ENCODE data around the gene SLC39A2.

Gene SLC39A2

GRCh38 chr14:21049271-21049673 is 50.2 kb downstream of the SLC39A2 start:
- no peak for DNase-seq

GRCh38 chr14:21050597-21050996 is 51.5 kb downstream of the SLC39A2 start:
- no peak for DNase-seq

Measured in activated effector memory CD4-positive, alpha-beta T cell treated with Interleukin-2 at 50 U/mL for 16 hours (primary cell).